NCI-H2107 (cell line): ENCODE measurements around the gene PRPSAP1.
A peak's percentile ranks its signal among the peaks of the same experiment; 100 is the strongest.
"Not testable (repeated sequence)": the region's sequence is repeated elsewhere in the genome, so short reads cannot be mapped to it uniquely, and the experiment has no call there.

Experiments used
- DNase-seq: peaks from one replicate; lab custom pipeline; 2025; lab: John Stamatoyannopoulos, UW

PRPSAP1 gene

DNA sequence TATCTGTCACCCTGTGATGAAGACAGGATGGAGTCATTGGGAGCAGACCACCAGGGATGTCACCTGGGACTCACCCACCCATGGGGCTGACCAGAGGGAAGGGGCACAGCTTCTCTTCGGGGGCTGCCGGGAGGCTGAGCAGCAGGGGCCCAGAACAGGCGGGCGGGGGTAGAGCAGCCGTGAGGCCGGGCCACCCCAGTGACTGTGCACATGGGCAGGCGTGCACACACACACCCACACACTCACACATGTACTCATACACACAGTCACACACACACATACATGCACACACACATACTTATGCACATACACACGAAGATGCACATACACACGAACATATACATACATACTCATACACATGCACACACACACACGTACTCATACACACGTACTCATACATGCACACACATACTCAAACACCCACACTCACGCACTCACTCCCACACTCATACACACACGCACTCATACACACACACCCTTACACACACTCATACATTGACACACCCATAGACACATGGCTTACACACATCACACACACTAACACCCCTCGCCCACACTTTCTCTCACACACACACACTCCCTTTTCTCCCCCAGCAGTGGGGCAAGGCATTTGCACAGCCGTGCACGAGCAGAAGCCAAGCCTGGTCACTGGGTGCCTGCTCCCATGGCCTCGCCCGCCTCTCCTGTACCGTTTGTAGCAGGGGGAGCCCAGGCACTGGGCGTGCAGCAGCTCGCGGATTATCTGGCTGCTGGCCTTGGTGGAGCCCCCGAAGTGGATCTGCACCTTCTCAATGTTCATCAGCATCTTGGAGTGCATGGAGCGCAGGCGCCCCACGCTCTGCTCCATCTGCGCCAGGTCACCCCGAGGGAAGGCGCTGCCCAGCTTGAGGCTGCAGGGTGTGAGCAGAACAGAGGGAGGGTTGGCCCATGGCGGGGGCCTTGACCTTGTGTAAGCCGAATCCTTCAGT, 76.1 kb downstream of the PRPSAP1 start:
- DNase-seq, result no peak

DNA sequence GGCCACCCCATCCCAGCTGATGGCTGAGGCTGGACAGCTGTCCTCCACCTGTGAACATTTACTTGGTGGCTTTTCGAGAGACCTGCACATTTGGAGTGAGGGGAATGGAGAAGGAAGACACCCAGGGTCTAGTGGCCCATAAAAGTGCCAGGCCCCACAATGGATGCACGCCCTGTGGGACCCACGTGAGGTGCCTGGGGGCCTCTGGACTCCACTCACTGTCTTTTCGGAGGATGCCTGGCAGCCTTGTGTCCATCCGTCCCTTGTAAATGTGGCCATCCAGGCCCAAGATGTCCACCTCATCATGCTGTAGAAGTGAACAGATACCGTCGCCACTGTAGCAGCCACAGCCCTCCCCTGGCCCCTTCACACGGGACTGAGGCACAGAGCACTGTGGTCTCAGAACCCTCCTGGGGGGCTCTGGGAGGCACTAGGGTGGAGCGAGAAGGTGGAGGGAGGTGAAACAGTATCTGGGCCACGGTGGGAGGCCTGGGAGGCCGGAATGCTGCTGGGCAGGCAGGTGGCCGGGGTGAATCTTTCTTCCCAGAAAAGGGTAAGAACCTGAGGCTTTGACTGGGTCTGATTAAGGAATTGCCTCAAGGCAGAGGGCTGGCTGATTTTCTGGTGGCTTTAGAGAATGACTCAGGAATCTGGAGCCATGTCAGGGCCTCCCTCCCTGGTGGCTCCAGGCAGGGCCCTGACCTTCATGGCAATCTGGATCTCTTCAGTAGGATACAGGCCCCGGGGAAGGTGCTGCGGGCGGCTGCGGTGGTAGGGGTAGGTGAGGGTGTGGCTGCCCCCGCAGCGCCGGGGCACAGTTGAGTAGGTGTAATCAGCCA, 77.0 kb downstream of the PRPSAP1 start:
- no peak for DNase-seq

DNA sequence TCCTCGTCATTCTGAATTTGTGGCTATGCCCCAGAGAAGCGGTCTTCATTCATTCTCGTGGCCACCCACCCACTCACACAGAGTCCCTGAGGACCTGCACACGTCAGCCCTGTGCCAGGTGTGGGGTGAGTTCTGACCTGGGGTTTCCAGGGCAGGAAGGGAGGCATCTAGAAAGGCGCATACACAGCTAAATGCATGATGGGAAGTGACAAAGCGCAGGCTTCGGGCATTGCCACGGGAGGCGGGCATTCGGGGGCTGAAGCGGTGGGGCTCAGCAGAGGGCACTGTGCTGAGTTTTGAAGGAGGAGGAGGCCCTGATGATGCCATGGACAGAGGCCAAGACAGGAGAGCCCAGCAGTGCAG, 77.7 kb downstream of the PRPSAP1 start:
- no peak for DNase-seq

DNA sequence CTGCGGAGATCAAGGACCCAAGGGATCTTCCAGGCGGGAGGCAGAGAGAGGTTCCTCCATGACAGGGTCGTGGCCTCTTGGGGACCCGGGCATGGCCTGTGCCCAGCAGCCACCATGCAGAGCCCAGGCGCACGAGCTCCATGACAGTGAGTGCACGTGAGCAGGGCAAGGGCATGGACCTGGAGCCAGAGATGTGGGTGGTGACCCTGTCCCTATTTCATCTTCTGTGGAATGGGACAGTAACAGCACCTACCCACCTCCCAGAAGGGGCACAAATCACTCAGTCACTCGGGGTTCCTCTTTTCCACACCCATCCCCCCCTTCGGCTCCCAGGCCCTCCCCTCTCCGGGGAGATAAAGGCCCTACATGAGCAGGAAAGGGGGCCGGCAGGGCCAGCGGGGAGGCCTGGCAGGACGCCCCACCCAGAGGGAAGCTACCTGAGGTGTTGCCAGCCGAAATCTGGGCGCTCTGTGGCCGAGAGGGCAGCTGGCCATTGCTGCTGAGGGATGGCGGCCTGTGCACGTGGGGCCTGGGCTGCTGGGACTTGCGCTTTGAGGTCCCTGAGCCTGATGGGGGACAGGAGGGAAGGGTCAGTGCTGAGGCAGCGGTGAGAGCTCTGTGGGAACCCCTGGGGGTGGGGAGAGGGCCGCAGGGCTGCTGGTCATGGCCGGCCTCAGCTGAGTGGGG, 78.2 kb downstream of the PRPSAP1 start:
- no peak for DNase-seq

DNA sequence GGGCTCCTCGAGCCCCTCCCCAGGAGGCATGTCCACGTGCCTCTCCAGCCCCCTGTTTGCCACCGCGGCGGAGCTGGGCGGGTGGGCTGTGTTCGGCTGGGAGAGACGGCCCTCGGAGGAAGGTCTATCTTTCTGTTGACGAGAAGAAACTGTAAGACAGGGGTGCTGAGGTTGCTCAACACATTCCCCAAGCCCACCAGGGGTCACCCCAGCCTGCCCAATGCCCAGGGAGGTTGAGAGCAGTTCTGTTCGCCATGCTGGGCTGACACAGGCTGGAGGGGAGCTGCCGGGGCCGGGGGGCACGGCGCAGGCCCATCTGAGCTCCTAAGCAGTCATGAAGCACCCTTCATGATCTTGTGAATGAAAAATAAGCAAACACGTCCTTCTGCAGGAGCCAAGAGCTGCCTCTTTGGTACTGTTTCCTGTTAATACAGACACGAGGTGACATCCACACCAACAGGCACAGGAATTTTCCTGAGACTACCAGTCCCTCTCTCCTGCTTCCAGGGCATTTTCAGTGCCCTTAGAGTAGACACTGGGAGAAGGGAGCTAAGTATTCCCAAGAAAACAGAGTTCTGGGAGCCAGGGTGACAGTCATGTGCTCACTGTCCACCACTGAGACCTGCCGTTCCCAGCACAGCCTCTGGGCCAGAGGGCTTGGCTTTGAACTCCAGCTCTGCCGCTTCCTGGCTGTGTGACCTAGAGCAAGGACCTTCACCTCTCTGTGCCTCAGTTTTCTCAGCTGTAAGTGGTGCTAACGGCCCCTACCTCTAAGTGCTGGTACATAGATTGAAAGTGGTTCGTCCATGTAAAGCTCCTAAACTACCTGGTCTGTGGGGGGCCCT, 79.4 kb downstream of the PRPSAP1 start:
- no peak for DNase-seq

DNA sequence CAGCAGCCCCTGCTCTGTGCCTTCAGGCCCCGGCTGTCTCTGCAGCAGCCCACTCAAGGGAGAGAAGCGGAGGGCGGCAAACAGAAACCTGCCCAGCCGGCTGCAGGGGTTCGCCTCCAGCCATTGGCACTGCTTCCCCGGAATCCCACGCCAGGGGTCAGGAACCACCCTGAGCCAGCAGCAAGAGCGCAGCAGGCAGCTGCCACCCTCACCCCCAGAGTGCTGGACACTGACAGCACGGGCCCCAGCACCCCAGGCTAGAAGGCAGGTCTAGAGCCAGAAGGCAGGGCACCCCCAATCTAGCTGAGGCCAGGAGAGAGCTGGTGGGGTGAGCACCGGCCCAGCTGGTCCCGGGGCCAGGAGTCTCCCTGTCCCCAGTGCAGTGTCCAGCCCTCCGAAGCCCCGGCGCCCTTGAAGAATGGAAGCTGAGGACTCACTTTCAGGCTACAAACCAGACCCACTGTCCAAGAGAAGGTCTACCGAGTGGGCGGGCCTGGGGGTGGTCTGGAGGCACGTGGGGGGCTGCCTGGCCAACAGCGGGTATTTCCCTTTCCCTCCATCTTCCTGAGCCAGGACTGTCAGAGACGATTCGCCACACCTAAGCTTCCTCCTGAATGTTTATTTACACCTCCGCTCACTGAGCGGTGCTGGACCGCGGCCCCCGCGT, 80.1 kb downstream of the PRPSAP1 start:
- no peak for DNase-seq

DNA sequence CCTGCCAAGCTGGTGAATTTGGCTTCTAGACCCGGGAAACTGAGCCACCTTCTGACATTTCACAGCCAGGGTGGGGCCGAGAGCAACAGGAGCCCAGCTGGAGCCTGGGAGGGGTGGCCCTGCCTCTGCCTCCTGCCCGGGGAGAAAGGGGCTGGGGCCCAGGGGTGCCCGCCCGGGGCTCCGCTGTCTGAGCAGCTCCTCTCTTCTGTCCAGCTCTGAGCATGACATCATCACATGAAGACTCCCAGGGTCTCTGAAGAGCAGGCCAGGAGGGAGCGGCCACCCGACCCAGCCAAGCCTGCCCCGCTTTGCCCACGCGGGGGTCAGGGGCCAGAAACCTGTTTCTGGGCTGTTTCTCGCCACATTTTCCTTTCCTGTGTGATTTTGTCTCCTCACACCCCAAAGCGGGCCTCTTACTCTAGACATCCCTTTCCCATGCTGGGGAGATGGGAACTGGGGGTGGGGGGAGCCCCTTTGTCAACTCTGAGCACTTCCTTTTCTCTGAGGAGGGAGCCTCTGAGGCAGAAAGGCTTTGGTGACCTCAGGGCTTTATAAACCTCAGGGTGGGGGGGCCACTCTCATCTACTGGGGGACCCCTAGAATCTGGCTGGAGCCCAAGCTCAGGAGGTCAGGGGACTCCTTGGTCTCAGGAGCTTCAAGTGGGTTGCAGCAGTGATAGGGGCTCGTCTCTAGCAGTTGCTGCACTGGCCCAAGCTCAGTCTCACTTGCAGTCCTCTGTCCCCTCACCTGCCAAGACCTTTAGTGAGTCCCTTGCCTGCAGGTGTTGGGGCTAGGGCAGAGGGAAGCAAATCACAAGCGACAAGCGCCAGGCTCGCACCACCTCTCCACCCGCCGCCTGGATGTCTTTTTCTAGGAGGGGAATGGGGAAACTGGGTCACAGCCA, 80.9 kb downstream of the PRPSAP1 start:
- no peak for DNase-seq

DNA sequence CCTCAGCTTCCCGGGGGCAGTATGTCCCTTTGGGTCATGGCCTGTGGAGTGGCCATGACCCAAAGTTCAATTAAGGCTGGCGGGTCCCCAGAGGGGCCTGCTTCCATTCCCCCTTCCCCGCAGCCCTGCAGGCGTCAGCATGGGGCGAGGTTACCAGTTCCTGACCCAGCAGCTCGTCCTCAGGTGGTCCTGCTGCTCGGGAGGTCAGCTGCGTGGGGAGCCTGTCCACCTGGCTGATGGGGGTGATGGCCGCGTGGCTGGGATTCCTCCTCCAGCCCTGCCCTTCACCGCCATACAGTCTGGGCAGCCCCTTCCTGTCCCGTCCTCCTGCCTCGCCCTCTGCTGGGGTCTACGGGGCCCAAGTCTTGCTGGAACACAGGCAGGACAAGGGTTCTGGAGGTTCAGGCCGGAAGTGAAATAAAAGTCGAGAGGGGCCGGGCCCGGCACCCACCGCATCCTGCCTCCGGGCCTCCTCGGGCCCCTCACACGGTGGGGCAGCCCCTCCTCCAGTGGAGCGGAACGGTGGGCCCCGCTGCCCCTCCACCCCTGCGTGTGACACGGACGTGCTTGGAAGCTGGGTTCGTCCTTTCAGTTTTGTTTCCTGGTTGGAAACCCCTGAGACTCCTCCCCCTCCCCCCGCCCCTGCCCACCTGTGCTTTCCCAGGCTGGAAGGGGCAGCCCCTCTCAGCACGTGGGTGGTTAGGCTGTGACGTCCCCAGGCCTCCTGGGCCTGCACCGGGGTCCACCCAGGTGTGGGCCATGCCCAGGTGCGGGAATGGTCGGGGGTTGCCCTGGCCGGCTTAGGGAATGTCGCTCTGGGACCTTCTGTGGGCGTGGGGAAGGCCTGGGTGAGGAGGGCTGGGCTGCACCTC, 81.8 kb downstream of the PRPSAP1 start:
- DNase-seq, result no peak

DNA sequence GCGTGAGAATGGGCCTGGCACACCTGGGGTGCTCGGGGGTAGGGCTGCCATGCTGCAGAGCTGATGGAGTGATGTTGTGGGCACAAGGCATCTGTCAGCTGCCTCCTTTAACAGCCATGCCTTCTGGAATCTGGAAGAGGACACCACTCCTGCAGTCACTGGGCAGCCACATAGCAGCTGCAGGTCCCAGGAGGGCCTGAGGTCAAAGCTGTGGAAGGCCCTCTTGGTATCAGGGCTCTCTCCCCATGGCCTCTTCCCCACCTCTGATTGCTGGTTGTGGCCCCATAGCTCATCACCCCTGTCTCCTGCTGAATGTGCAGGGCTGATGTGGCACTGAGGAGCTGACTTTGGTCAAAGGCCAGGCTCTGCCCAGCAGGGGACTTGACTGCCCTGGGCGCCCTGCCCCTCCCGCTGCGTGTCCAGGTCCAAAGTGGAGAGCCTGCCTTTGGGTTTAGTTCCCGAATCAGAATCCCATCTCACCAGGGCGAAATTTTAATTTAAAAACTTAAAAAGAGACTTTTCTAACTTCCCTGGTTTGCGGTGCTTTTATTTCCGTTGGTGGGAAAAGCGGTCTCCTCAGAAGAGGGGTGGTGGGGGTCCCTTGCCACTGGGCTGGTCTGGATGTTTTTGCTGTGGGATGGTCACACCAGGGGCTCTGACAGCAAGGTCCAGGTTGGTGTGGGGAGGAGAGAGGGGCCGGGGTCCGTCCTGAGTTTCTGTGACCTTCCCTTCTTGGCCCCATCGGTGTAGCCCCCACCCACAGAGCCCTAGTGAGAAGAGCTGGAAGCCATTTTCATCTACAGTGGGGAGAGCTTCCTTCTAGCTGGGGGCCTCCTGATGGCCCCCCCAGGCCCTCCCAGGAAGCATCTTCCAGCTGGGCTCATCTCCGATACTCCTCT, 82.7 kb downstream of the PRPSAP1 start:
- no peak for DNase-seq

DNA sequence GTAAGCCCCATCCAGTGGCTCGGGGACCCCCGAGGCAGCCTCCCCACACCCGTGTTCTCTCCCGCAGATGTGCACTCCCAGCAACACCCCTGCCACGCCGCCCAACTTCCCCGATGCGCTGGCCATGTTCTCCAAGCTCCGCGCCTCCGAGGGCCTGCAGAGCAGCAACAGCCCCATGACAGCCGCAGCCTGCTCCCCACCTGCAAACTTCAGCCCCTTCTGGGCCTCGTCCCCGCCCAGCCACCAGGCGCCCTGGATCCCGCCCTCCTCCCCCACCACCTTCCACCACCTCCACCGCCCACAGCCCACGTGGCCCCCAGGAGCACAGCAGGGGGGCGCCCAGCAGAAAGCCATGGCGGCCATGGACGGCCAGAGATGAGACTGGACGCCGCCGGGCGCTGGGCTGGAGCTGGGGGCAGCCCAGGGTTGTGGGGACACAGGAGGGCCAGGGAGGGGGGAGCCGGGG, 83.6 kb downstream of the PRPSAP1 start:
- DNase-seq, result no peak

DNA sequence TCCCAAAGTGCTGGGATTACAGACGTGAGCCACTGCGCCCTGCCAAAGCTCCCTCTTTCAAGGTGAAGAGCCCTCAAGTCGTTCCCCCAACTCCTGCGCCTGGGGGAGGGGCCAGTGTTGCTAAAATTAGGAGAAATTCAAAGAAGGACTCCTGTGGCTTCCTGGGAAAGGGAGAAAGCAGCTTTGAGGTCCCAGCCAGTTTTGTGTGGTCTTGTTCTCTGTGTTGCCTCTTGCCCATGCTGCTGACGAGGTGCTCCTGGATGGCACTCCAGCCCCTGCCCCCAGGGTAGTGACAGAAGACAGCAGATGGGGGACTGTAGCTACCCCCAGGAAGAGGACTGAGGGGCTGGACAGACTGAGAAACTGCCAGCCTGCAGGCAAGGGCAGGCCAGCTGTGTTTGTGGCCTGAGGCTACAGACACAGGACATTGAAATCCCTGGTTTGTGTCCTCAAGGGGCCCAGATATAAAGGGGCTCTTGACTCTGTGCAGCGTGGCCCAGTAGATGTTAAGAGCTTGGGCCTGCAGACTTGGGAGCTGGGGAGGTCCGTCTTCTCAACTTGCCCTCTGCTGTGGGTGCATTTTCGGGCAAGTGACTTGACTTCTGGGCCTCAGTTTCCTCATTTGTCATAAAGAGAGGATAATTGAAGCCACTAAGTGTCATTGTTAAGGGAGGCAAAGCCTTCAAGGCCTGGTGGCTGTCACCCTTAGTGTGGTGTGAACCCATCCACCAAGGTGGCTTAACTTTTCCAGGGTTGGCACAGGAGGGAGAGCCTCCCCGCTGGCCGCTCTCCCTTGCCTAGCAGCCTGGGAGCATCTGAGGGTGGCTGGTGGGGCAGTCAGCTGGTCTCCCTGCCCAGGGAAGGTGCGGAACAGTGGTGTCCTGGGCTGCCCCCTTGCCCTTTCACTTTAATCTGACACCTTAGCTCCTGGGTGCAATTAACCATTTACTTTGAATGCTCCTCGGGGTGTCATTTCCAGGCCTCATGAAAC, 84.4 kb downstream of the PRPSAP1 start:
- no peak for DNase-seq

DNA sequence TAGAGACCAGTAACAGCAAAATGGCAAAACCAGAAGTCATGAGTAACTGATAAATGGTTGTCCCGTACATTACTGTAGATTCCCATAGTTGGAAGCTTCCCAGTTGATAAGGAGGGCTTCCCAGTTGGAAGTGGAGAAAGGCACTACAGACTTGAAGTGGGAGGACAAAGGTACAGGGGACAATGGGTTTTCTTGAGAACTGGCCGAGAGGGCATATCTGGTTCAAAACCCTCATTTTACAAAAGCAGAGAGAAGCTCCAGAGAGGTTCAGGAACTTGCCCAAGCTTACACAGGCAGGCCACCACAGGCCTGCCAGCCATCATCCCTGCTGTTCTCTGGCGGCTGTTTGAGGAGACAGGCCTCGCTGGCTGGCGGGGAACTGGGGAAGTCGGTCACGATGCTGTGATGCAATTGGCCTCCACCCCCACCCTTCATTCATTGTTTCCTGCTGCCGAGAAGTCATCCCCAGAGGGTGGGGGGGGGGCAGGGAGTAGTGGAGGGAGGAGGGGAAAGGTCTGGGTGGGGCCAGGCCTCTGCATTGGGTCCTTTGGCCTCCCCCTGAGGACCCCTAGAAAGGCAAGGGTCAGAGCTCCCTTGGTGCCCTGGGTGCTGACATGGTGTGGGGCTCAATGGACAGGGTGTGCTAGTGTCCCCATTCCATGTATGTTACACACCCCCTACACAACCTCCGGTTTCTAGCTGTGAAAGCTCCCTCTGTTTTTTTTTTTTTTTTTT, 85.5 kb downstream of the PRPSAP1 start:
- peak; percentile 20 for DNase-seq

DNA sequence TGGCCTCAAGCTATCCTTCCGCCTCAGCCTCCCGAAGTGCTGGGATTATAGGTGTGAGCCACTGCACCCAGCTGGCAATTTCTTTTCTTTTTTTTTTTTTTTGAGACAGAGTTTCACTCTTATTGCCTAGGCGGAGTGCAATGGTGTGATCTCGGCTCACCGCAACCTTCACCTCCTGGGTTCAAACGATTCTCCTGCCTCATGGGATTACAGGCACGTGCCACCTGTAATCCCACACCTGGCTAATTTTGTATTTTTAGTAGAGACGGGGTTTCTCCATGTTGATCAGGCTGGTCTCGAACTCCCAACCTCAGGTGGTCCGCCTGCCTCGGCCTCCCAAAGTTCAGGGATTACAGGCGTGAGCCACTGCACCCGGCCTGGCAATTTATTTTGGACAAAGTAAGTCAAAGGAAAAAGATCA, 86.1 kb downstream of the PRPSAP1 start:
- not testable (repeated sequence) for DNase-seq

DNA sequence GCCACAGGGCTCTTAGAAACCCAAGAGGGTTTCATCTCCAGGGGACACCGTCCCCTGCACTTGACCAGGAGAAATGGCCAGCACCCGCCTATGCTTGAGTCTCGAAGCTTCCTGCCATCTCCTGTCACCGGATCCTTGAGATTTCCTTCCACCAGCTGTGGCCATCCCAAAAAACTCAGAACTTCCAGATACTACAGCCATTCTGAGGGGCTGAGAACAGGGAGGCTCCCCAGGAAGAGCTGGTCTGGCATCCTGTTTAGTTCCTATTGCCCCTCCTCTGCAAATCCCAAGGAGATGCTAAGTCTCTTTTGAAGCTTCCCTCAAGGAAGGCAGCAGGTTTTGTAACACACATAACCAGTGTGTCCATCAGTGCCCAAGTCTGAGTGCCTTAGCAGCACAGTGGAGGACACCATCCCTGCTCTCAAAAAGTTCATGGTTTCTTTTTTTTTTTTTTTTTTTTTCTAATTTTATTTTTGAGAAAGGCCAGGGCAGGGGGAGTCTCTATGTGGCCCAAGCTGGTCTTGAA, 86.6 kb downstream of the PRPSAP1 start:
- DNase-seq, result no peak

DNA sequence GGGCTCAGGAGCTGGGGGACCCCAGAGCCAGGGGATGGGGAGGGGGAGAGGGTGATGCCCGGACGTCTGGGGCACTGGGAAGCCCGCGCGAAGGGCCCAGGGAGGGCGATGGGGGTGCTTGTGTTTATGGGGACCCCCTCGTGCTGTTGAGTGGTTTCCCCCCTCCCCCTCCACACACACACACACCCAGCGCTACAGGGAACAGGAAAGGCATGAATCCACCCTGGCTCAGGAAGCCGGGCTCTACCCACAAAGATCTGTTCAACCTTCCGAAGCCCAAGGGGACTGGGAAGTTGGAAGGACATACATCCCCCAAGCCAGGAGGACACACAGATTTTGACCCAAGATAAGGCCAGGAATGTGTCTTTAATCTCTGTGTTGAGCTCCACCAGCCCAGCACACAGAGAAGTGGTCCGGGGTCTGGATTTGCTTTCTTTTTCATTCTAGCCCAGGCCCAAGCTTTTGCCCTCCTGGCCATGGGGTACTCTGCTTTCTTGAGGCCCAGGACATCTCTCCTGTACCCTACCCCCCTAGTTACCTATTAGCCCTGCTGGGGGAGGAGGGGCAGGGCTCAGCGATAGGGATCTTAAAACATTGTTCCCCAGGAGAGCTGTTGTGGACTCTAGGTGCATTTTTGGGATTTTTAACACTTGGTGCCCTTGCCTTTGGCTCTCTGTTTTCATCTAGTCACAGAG, 87.3 kb downstream of the PRPSAP1 start:
- no peak for DNase-seq
